ENCODE measurements around the gene ANKRD28. TPM values are rescaled to one million over a fixed set of nuclear protein-coding genes. Genes with fewer than 3 reads are reported as not detected.

Gene ANKRD28
- total and polyA plus RNA-seq, 2 of the 13 experiments (the other 11 are each of a cell fraction or from before 2014, with no cell fraction given): 21.0 to 28.9 TPM

DNA sequence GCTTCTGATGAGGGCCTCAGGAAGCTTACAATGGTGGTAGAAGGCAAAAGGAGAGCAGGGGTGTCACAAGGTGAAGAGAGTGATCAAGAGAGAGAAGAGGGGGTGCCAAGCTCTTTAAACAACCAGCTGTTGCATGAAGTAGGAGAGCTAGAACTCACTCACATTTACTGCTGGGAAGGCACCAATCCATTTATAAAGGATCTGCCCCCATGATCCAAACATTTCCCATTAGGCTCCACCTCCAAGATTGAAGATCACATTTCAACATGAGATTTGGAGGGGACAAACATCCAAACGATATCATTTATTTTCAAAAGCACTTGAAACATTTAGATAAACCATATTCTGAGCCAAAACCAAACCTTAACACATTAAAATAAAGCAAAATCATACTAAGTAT, 26.3 kb downstream of the ANKRD28 start:
- intact Hi-C loops (cut with micrococcal nuclease; ENCODE audit: unreplicated experiment) (no loop called here), in situ Hi-C loops (cut with HindIII; ENCODE audit: extremely low pct_ligation_motif_present, low pct_unique_long_range_greater_than_20kb) (no loop called here)
- WGBS (ENCODE audit: low lambda C conversion rate): 90% methylated on average over 1 of the region's 1 CpG
- DNase-seq (ENCODE audit: low spot score) (no peak), FAIRE-seq (no peak), ATAC-seq (no peak)
- Histone ChIP-seq H3K4me3 (replicated peaks in 1 of 3; ENCODE audit: insufficient read depth in 1 of 3, low read depth in 2 of 3, low read length in 3 of 3) (no peak overlapping the region), H3K27me3 (ENCODE audit: control insufficient read depth in 1 of 2, insufficient read depth in 2 of 2, low read length in 2 of 2) (no peaks in the 10 kb centered on the region), H3K4me1 (ENCODE audit: insufficient read depth, low read length) (peaks cover 14% of the 10 kb centered on the region), H3K9me3 (ENCODE audit: low read length) (no peaks in the 10 kb centered on the region), H4K20me1 (ENCODE audit: insufficient read depth, low read length) (no peaks in the 10 kb centered on the region), H3K79me2 (ENCODE audit: insufficient read depth, low read length) (peaks cover 8% of the 10 kb centered on the region), H2AFZ (ENCODE audit: low read length) (no peak overlapping the region), H3K36me3 (replicated peaks in 1 of 2; ENCODE audit: control insufficient read depth in 1 of 2, insufficient read depth in 2 of 2, low read length in 2 of 2) (no peaks in the 10 kb centered on the region), H3K9ac (ENCODE audit: insufficient read depth, low read depth, low read length) (no peak overlapping the region), H3K4me2 (ENCODE audit: low read depth, low read length) (no peak overlapping the region), H3K27ac (ENCODE audit: extremely low read length, insufficient read depth, low read length) (no peak overlapping the region)
- CTCF ChIA-PET (ENCODE audit: low intra/inter-chr PET ratio, low total read pairs): no interaction called here
- POLR2A ChIA-PET: no interaction called here
- no TSS peak for BruUV-seq (replicated peaks)
- no peak for TF ChIP-seq ZMAT3 (CRISPR knock-in tag; conservative IDR thresholded peaks at IDR 0.05)
- no peak for TF ChIP-seq FOXK1 (CRISPR knock-in tag; IDR thresholded peaks at IDR 0.05; ENCODE audit: borderline replicate concordance, low read depth)
- TF ChIP-seq PHF5A (CRISPR knock-in tag; IDR thresholded peaks at IDR 0.05; ENCODE audit: low read depth, unreplicated experiment): no peak
- TF ChIP-seq, protein P1, sequence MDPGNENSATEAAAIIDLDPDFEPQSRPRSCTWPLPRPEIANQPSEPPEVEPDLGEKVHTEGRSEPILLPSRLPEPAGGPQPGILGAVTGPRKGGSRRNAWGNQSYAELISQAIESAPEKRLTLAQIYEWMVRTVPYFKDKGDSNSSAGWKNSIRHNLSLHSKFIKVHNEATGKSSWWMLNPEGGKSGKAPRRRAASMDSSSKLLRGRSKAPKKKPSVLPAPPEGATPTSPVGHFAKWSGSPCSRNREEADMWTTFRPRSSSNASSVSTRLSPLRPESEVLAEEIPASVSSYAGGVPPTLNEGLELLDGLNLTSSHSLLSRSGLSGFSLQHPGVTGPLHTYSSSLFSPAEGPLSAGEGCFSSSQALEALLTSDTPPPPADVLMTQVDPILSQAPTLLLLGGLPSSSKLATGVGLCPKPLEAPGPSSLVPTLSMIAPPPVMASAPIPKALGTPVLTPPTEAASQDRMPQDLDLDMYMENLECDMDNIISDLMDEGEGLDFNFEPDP (CRISPR knock-in tag; conservative IDR thresholded peaks at IDR 0.05): no peak
- no peak for TF ChIP-seq ZBTB8A (CRISPR knock-in tag; IDR thresholded peaks at IDR 0.05; ENCODE audit: borderline replicate concordance, low read depth)
- no peak for TF ChIP-seq ZFP37 (CRISPR knock-in tag; IDR thresholded peaks at IDR 0.05; ENCODE audit: borderline replicate concordance)
- TF ChIP-seq SKI (IDR thresholded peaks at IDR 0.05; ENCODE audit: partially characterized antibody): no peak
- no peak for TF ChIP-seq HNRNPK (IDR thresholded peaks at IDR 0.05; ENCODE audit: low read depth, low read length, poor library complexity, severe bottlenecking)
- TF ChIP-seq, protein P2, sequence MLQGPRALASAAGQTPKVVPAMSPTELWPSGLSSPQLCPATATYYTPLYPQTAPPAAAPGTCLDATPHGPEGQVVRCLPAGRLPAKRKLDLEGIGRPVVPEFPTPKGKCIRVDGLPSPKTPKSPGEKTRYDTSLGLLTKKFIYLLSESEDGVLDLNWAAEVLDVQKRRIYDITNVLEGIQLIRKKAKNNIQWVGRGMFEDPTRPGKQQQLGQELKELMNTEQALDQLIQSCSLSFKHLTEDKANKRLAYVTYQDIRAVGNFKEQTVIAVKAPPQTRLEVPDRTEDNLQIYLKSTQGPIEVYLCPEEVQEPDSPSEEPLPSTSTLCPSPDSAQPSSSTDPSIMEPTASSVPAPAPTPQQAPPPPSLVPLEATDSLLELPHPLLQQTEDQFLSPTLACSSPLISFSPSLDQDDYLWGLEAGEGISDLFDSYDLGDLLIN (CRISPR knock-in tag; IDR thresholded peaks at IDR 0.05; ENCODE audit: borderline replicate concordance): no peak
- TF ChIP-seq JUND (CRISPR knock-in tag; IDR thresholded peaks at IDR 0.05): no peak
- no peak for TF ChIP-seq AHDC1 (CRISPR knock-in tag; IDR thresholded peaks at IDR 0.05; ENCODE audit: borderline replicate concordance)
- TF ChIP-seq ZNF510 (CRISPR knock-in tag; IDR thresholded peaks at IDR 0.05; ENCODE audit: low read depth): no peak
- TF ChIP-seq TBP (CRISPR knock-in tag; IDR thresholded peaks at IDR 0.05): no peak
- no peak for TF ChIP-seq SMAD1 (CRISPR knock-in tag; IDR thresholded peaks at IDR 0.05; ENCODE audit: borderline replicate concordance, low read depth)
- TF ChIP-seq ZSCAN30 (CRISPR knock-in tag; IDR thresholded peaks at IDR 0.05): no peak

All from HepG2 (cell line).